ENCODE data around the gene VWCE. TPM values are rescaled to one million over a fixed set of nuclear protein-coding genes. Genes with fewer than 3 reads are reported as not detected.

The VWCE gene
- total RNA-seq, 3 donors from 2014 or later (not counting 1 experiment from before 2014, with no cell fraction given), result 0.61 to 0.95 (median 0.82) TPM

DNA sequence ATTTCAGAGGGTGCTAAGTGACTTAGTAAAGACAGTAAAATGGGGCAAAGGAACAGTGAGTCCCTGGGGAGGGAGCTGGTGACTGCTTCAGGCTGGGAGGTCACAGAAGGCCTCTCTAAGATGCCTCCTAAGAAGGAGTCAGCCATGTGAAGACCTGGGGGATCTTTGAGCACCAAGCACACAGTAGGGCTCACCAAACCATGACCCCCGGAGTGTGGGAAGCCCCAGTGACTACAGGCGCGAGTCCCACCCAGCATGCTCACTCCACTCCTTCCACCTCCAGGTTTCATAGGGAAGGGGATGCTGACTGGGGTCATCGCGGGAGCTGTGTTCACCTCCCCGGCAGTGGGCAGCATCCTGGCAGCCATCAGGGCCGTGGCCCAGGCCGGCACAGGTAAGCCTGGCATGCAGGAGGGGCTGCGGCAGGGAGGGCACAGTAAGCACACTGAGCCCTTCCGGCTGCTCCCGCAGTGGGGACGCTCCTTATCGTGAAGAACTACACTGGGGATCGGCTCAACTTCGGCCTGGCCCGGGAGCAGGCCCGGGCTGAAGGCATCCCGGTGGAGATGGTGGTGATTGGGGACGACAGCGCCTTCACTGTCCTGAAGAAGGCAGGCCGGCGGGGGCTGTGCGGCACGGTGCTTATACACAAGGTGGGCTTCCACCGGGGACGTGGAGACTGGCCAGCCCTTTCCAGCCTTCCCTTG is 43.8 kb upstream of the VWCE start:
- no peaks in the 10 kb centered on the region for H3K27me3 Mint-ChIP-seq (ENCODE audit: low read depth in 2 of 2)
- TF ChIP-seq, protein P1, sequence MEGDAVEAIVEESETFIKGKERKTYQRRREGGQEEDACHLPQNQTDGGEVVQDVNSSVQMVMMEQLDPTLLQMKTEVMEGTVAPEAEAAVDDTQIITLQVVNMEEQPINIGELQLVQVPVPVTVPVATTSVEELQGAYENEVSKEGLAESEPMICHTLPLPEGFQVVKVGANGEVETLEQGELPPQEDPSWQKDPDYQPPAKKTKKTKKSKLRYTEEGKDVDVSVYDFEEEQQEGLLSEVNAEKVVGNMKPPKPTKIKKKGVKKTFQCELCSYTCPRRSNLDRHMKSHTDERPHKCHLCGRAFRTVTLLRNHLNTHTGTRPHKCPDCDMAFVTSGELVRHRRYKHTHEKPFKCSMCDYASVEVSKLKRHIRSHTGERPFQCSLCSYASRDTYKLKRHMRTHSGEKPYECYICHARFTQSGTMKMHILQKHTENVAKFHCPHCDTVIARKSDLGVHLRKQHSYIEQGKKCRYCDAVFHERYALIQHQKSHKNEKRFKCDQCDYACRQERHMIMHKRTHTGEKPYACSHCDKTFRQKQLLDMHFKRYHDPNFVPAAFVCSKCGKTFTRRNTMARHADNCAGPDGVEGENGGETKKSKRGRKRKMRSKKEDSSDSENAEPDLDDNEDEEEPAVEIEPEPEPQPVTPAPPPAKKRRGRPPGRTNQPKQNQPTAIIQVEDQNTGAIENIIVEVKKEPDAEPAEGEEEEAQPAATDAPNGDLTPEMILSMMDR (IDR thresholded peaks at IDR 0.05), result no peak
- ATAC-seq (no peak), DNase-seq (no peak)
- H3K36me3 Mint-ChIP-seq, result no peaks in the 10 kb centered on the region
- intact Hi-C loops (cut with micrococcal nuclease), result loop anchor here (5.0 kb wide), 1 partner anchor 98 kb away; no protein-coding TSS in a partner anchor
- H3K27me3 ChIP-seq (ENCODE audit: control insufficient read depth, insufficient read depth, low read length), result no peaks in the 10 kb centered on the region
- peaks cover 3% of the 10 kb centered on the region for H3K36me3 ChIP-seq (ENCODE audit: control insufficient read depth, insufficient read depth, low read length)
- H3K4me1 Mint-ChIP-seq, result peaks cover 0 to 10% of the 10 kb centered on the region in 2 donors
- H3K4me1 ChIP-seq (ENCODE audit: control insufficient read depth, insufficient read depth, low read length), result peaks cover 13% of the 10 kb centered on the region
- no peak overlapping the region for H3K27ac Mint-ChIP-seq
- H3K9me3 Mint-ChIP-seq, result no peaks in the 10 kb centered on the region
- no peak overlapping the region for H3K27ac ChIP-seq (ENCODE audit: low read length)
- no peak overlapping the region for H3K4me3 ChIP-seq (ENCODE audit: low read length)
- H3K4me3 Mint-ChIP-seq, result no peak overlapping the region
- H3K9me3 ChIP-seq (ENCODE audit: control insufficient read depth, insufficient read depth, low read length), result no peaks in the 10 kb centered on the region
- WGBS (ENCODE audit: insufficient coverage), result 93% methylated on average over 26 of the region's 26 CpGs

DNA sequence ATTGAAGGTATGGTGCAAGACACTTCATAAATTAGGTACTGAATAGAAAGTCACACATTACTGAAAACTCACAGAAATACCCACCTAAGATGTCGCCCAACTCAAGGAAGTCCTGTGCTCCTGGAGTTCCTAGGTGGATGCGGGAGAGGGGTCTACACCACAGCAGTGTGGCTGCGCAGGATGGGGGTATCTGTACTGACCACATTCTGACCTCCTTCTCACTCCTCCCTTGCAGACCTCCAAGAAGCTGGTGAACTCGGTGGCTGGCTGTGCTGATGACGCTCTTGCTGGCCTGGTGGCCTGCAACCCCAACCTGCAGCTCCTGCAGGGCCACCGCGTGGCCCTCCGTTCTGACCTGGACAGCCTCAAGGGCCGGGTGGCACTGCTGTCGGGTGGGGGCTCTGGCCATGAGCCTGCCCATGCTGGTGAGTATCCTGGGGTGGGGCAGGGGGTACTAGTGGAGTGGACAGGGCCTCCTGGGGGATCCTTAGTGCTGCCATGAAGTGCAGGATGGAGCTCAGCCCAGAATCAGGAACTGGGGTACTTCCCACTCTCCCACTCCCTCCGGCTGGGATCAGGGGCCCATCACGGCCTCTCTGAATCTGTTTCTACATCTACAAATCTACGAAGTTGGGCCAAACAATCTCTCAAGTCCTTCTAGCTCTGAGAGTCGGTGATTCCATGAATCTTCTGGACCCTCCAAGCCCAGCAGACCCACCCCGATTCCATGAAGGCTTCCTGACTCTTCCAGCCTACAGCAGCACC is 42.8 kb upstream of the VWCE start:
- TF ChIP-seq, protein P1 (IDR thresholded peaks at IDR 0.05), result no peak
- H3K36me3 Mint-ChIP-seq, result no peaks in the 10 kb centered on the region
- no peak overlapping the region for H3K4me3 Mint-ChIP-seq
- DNase-seq (no peak), ATAC-seq (no peak)
- Histone ChIP-seq H3K27ac (ENCODE audit: low read length) (no peak overlapping the region), H3K4me1 (ENCODE audit: control insufficient read depth, insufficient read depth, low read length) (peaks cover 21% of the 10 kb centered on the region), H3K36me3 (ENCODE audit: control insufficient read depth, insufficient read depth, low read length) (peaks cover 3% of the 10 kb centered on the region), H3K4me3 (ENCODE audit: low read length) (no peak overlapping the region), H3K9me3 (ENCODE audit: control insufficient read depth, insufficient read depth, low read length) (no peaks in the 10 kb centered on the region), H3K27me3 (ENCODE audit: control insufficient read depth, insufficient read depth, low read length) (no peaks in the 10 kb centered on the region)
- H3K9me3 Mint-ChIP-seq, result no peaks in the 10 kb centered on the region
- no peak overlapping the region for H3K27ac Mint-ChIP-seq
- H3K27me3 Mint-ChIP-seq (ENCODE audit: low read depth in 2 of 2), result no peaks in the 10 kb centered on the region
- intact Hi-C loops (cut with micrococcal nuclease), result loop anchor here (2.0 to 5.0 kb wide), 2 partner anchors 55 to 99 kb away; partner anchors contain the start of gene TMEM216
- peaks cover 7 to 19% of the 10 kb centered on the region in 2 donors for H3K4me1 Mint-ChIP-seq
- 95% methylated on average over 15 of the region's 15 CpGs for WGBS (ENCODE audit: insufficient coverage)

DNA sequence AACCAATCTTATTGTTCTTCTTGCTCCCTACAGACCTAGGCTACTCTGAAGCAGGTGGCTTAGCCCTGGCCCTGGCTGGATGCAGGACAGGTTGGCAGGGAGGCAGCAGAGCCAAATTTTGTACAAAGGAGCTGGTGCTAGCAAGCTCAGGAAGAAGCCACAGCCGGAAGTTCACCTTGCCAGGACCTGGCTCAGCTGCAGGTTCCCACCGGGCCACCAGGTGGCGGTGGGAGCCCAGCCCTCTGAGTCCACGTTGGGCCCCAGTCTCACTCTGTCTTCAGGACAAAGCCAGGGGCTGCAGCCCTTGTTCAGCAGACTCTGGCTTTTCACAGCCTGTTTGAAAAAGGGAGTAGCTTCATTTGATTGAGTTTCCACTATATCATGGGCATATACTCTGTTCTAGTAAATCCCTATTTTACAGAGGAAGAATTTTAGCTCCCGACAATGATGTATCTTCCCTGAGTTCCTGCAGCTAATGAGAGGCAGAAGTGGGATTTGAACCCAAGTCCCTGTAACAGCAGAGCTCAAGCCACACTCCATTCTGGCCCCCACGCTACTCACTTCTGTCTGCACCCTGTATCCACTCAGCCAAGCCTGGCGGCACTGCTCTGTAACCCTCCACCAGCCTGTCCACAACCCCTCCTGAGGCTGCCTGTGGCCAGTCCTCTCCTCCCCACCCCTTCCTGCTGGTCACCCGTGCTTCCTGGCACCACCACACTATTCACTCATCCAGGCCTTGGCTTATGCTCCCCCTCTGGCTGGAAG is 41.2 kb upstream of the VWCE start:
- intact Hi-C loops (cut with micrococcal nuclease), result loop anchor here (1.0 to 5.0 kb wide), 3 partner anchors 49 to 101 kb away; partner anchors contain the start of gene TMEM216
- 32% methylated on average over 8 of the region's 8 CpGs for WGBS (ENCODE audit: insufficient coverage)
- DNase-seq (peak; percentile 74 to 93), ATAC-seq (peak; percentile 56 to 73 (median 60))
- Histone ChIP-seq H3K27me3 (ENCODE audit: control insufficient read depth, insufficient read depth, low read length) (no peaks in the 10 kb centered on the region), H3K9me3 (ENCODE audit: control insufficient read depth, insufficient read depth, low read length) (no peaks in the 10 kb centered on the region), H3K27ac (ENCODE audit: low read length) (peak overlapping the region; percentile 42), H3K4me3 (ENCODE audit: low read length) (no peak overlapping the region), H3K4me1 (ENCODE audit: control insufficient read depth, insufficient read depth, low read length) (peaks cover 33% of the 10 kb centered on the region), H3K36me3 (ENCODE audit: control insufficient read depth, insufficient read depth, low read length) (peaks cover 3% of the 10 kb centered on the region)
- Mint-ChIP-seq H3K9me3 (no peaks in the 10 kb centered on the region), H3K4me1 (peaks cover 22 to 35% of the 10 kb centered on the region in 2 donors), H3K27ac (peak overlapping the region in 1 of 2 donors; percentile 56), H3K36me3 (no peaks in the 10 kb centered on the region), H3K4me3 (no peak overlapping the region), H3K27me3 (ENCODE audit: low read depth in 2 of 2) (no peaks in the 10 kb centered on the region)
- TF ChIP-seq, protein P1 (IDR thresholded peaks at IDR 0.05), result peak; percentile 89
